Islet of Langerhans (tissue), 1 donor: ENCODE measurements around the gene ACADVL.

Experiments used
- FAIRE-seq: peaks from one replicate; lab custom pipeline; 2011; peaks lifted over from hg19 to GRCh38; lab: Jason Lieb, UNC

The ACADVL gene

DNA sequence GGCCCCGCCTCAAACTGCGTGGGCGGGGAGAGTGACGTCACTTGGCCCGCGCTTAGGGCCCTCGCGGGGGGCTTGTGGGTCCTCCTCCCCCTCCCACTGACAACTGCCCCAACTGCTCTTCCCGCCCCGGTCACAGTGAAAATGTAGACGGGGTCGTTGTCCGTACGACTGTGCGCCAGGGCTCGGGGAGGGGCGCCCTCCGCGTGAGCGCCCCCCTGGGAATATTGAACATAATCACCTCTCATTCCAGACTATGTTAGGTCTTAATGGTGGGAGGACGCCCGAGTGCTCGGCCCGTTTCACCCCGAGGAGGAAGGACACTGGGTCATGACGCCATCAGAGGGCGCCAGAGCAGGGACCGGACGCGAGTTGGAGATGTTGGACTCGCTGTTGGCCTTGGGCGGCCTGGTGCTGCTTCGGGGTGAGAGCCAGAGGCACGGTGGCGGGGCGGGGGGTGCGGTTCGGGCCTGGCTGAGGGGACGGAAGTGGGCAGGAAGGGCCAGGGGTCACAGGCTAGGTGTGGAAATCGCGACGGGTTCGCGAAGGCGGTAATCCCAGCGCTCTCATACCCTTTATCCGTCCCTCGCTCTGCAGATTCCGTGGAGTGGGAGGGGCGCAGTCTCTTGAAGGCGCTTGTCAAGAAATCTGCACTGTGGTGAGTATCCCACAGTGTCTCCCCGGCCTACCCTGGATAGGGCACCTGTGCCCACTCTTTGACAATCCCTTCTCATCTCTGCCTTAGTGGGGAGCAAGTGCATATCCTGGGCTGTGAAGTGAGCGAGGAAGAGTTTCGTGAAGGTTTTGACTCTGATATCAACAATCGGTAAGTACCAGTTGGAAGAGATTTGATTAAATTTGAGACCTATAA, 32.7 kb downstream of the ACADVL start, which contains the start of gene ELP5:
Gene ELP5 (plus strand): TSS at position 40 of the 868 bp plus-strand sequence. CDS start 336 bp downstream, at position 376.
- no peak for FAIRE-seq

DNA sequence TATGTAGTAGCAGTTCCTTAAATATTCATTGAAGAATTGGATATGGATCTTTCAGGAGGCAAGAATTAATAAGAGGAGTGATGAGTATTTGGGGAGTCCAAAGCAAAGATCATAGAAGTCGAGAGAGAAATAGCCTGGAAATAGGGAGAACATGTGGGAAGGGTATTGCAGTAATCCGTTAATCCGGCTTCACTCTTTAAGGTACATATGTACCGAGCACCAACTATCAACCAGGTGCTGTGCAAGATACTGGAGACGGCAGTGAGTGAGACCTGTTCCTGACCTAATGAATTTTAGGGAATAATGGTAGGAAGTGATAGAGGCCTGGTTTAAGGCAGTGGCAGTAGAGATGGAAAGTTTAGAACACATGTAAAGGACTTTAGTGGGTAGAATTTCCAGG, 33.3 kb downstream of the ACADVL start:
- FAIRE-seq = no peak

DNA sequence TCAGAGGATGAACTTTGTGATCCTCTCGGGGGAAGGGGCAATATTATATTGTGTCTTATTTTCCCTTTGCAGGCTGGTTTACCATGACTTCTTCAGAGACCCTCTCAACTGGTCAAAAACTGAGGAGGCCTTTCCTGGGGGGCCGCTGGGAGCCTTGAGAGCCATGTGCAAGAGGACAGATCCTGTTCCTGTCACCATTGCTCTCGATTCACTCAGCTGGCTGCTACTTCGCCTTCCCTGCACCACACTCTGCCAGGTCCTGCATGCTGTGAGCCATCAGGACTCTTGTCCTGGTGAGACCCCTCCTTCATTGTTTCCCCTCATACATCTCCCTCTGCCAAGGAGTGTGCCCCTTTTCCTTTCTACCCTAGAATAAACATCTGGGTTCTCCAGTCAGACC, 34.8 kb downstream of the ACADVL start:
- FAIRE-seq = no peak

DNA sequence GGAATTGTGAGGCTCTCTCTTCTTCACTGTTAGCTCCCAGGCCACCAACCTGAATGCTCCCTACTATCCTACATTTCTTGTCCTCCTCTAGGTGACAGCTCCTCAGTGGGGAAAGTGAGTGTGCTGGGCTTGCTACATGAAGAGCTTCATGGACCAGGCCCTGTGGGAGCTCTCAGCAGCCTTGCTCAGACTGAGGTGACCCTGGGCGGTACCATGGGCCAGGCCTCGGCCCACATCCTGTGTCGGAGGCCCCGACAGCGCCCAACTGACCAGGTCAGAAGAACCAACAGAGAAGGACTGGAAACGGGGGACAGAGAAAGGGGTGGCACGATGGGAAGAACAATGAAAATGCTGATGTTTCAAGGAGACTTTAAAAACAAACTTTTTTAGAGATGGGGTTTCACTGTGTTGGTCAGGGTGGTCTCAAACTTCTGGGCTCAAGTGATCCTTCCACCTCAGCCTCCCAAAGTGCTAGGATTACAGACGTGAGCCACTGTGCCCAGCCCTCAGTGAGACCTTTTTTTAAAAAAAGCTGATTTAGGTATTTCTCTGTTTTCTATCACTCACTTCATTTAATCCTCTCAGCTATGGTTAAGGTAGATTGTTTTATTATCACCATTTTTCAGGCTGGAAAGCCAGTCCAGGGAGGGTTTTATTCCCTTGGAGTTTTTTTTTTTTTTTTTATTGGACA, 37.2 kb downstream of the ACADVL start:
- no peak for FAIRE-seq

DNA sequence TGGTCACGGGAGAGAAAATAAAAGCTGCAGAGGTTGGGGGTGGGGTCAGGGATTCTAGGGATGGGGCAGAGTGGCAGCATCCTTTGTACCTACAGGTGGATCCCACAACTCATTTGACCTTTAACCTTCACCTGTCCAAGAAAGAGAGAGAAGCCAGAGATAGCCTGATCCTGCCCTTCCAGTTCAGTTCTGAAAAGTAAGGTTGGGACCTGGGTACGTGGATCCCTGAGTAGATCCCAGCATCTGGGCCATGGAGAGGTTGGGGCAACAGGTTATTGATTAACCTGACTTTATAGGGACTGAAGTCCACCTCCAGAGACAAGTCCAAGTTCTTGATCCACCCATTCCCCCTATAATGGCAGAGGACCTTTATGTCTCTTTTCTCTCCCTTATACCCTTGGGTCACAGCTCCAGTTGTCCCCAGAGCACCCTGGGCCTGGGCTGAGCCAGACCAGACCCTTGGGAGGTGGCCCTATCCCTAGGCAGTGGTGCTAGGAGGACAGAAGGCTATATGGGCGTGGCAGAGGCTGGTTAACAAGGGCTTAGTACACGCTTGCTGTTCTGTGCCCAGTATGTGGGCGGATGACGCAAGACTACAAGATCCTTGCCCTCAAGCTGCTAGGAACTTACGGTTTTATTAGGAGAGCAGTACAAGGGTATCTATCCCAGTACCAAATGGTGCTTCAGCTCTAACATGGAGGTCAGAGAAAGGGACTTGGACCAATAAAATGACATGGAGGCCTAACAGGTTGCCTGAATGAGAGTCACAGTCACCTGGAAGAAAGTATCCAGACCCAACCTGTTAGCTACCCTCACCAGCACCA, 39.2 kb downstream of the ACADVL start:
- FAIRE-seq = no peak

DNA sequence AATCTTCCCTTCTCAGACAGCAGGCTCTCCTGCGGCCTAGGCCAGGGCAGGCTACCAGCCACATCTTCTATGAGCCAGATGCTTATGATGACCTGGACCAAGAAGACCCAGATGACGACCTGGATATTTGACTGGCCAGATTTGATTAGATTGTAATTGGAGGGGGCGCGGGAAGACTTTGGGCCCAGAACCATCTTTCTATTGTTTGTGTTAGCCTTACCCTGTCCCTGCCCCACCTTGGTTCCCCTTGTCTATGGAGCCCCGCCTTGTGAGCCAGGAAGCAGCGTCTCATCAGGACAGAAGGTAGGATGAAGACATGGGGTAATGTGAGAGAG, 39.8 kb downstream of the ACADVL start:
- no peak for FAIRE-seq

DNA sequence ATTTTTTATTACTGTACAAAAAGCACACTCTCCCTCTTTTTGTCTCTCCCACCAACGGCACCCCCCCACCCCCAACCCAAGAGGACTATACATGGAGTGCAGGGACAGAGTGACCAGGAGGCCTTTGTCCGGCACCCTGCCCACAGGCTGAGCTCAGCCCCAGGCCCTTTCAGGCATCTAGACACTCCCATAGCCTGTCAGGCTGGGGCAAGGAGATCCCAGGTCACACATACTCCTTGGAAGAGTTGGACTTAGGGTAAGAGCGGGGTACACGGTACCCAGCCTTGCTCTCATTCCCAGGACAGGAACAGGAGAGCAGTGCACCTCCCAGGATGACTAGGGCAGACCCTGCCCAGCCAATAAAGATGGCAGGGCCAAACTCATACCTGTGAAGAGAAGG, 40.4 kb downstream of the ACADVL start:
- no peak for FAIRE-seq

DNA sequence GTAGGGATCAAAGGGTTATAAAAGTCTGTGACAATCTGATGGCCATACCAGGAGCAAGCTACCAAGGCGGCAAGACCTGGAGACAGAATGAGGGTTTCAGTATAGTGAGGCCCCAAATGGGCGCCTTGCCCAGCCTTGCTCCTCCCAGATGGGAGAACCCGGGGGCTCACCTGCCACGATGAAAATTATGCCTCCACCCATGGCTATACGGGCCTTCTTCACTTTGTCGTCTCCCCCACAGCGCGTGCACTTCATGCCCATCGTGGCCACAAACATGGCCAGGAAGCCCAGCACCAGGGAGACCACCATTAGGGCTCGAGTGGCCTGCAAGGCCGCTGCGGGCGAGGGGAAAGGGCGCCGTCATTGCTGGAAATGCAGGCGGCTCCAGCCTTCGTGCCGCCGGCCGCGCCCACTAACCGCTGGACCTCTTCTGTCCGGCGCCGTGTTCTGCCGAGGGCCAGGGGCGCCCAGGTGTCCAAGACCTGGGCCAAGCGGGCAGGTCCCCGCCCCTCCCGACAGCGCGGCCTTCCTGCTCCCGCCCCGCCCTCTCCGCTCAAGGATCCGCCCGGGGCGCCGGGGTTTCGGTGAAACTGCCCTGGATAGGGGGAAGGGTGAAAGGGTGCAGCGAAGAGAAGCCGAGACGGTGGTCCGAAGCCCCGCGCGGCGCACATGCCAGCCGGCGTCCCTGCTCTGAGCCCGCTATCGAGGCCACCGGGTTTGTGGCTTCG, 41.1 kb downstream of the ACADVL start:
- FAIRE-seq = no peak

DNA sequence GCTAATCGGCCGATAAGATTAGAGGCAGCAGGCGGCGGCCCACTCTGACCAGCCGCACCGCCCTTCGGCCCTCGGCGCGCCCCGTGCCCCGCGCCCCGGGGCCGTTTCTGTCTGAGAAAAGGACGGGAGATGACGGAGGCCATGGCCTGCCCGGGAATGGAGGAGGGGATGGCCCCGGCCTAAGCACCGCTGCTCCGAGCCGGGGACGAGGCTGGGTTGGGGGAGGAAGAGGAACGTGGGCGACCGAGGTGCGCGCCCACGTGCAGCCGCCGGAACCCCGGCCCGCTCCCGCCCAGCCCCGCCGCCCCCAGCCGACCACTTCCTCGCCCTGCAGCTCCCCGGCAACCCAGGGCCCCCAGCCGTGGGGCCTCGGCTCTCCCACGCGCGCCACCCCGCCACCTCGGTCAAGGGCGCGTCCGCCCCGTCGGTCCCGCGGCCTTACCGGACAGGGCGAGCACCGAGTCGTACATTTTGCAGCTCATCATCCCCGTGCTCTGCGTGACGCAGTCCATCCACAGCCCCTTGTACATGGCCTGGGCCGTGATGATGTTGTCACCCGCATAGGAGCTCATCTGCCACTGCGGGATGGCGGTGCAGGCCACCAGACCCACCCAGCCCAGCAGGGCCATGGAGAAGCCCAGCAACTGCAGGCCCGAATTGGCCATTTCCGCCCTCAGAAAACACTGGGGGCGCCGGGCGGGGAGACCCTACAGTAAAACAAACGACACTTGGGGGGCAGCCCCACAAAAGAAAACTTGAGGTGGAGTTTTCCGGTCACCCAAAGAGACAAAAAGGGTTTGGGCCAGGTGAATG, 41.8 kb downstream of the ACADVL start:
- FAIRE-seq = no peak

DNA sequence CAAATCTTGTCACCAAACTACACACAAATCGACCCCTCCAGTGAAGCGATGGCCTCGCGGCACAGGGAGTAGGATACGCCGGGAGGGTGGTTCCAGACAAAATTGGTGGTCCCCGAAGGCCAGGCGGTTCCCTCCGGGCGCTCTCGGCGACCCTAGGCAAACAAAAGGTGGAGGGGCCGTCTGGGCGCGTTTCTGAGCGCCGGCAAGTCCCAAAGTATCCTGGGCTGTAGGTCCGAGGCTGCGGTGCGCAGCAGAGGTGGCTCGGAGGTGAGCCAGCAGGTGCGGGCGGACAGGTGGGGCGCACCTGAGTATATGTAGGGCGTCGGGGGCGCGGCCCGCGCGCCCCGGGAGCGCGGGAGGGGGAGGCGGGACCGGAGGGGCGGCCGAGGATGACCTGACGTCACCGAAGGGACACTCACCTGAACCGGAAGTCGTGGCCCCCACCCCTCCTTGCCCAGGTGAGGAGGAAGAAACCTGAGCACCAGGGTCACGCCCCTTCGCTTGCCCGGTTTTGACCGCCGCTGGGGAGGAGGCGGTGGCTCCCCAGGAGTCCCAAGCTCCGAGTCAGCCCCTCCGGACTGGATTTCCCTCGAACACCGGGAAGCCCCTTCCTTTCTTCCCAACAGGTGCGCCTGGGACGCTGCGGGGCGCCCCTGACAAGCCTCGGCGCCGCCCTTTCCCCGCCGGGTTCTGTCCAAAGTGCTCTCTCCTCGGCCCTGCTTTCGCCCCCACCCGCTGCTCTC, 42.6 kb downstream of the ACADVL start, which contains the start of gene CLDN7:
Gene CLDN7 (minus strand): TSS at position 287 of the 743 bp plus-strand sequence. CDS start 435 bp downstream, outside the sequence.
- no peak for FAIRE-seq

DNA sequence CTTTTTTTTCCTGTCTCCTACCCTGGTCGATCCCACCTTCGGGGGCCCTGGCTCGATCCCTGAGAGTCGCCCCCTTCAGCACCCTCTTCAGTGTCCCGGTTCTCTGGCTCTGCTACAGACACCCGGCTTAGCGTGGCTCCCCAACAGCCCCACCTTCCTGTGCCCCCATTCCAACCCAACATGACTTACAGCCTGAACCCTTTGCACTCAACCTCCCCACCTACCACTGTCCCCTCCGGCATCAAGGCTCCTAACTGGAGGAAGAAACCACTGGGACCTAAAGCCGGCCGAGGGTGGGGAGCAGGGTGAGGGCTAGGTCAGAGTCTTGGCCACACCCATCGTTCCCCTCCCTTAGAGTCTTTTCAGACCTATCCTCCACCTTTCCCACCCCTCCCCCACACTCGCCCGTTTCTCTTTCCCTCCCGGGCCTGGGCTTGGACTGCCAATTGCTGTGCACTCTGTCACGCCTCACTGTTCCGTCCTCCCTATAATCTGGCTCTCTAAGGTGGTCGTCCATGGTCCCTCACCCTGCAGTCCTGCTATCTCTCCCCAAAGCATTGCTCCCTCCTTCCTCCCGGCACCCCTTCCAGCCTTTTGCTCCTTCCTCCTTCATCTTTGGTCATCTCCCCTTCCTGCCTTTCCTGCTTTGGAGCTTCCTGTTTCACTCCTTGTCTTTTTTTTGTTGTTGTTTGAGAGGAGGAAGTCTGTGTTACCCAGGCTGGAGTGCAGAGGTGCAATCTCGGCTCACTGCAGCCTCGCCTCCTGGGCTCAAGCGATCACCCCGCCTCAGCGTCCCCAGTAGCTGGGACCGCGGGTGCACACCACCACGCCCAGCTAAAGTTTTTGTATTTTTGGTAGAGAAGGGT, 43.4 kb downstream of the ACADVL start:
- FAIRE-seq = no peak

DNA sequence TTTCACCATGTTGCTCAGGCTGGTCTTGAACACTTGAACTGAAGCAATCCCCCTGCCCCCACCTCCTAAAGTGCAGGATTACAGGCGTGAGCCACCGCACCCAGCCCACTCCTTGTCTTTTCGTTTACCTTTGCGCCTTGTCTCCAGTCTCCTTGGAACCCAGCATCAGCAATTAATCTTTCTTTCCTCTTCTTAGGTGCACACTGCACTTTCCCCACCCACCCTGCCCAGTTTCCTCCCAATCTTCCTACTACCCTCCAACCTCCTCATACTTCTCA, 44.0 kb downstream of the ACADVL start:
- FAIRE-seq = no peak

DNA sequence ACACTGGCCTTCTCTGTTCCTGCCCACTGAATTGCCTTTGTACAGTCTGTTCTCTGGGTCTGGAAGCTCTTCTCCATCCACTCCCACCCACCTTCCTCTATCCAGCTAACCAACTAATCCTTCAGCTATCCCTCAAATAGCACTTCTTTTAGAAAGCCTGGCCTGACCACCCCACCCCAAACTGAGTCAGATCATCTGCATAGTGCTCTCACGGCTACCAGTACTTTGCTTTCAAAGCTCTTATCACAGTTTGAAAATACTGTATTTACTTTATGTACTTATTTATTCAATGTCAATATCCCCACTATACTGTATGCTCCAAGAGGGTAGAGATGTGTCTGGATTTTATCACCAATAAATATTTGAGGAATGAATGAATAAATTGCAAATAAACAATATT, 47.0 kb downstream of the ACADVL start:
- no peak for FAIRE-seq
